ENCODE results near the gene DACH1.
"Not testable (repeated sequence)": the region's sequence is repeated elsewhere in the genome, so short reads cannot be mapped to it uniquely, and the experiment has no call there.

The DACH1 gene

GRCh38 chr13:71827241-71827640 lies 39.8 kb downstream of the DACH1 start:
- DNase-seq: no peak

- DNase-seq: no peak
Measured at GRCh38 chr13:71820699-71821098, 46.3 kb downstream of the DACH1 start.

GRCh38 chr13:71817335-71817734 lies 49.7 kb downstream of the DACH1 start:
- no peak for DNase-seq

DNA sequence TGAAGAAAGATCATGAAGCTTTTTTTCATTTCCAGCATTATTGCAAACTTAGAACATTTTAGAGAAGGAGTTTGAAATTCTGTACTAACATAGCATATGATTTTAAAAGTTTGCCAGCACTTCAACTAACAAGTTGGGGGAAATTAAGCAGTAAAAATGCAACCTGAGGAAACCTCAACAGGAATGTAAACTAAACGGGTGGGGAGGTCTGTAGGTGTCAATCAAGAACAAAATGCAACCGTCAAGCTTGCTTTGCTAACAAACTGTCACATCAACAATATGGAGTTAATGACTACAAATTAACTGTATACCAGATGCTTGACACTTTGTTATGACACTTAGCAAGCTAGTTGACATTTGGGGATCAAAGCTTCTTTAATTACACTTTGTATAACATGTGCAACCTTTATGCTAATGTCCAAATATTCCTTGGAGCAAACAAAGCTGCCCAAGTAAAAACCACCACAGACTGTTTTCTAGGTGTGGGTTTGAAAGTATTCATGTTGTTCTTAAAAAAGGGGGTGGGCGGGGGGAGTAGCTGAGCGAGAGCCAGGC lies 52.1 kb downstream of the DACH1 start:
- DNase-seq: no peak

- DNase-seq: no peak
Measured at GRCh38 chr13:71813187-71813586, 53.8 kb downstream of the DACH1 start.

DNA sequence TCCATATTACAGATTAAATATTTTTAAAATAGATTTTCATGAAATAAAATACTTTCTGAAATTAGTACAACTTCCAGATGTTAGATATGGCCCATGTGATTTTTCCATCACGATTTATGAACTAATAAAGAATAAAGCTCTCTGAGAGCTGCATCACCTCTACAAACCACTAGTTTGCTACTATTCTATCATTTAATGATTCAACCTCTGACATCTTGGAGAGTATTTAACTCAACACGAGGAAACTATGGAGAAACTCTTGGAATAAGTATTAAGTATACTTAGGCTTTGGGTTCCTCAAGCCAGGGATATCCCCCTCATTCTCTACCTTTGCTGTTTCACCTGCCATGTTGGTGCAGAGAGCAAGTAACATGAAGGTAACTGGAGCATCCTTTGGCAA lies 55.7 kb downstream of the DACH1 start:
- DNase-seq: no peak

GRCh38 chr13:71808708-71809107 lies 58.3 kb downstream of the DACH1 start:
- no peak for DNase-seq

DNA sequence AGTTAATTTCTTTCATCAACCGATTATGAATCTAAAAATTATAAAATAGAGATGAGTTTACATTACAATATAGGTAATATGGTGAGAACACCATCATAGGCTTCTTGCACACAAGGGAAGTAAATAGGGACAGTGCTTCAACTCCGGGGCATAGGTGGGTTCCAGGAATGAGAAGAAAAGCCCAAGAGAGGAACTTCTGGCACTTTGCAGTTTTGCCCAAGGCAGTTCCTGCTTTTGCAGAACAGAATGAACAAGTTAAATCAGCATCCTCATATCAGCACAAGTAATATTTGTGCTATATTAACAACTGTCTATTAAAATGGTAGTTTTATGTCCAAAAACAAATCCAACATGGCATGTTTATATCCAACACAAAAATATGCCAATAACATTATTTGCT lies 60.1 kb downstream of the DACH1 start:
- DNase-seq: no peak

- no peak for DNase-seq
Measured at GRCh38 chr13:71803066-71803465, 63.9 kb downstream of the DACH1 start.

- no peak for DNase-seq
Measured at GRCh38 chr13:71801781-71802180, 65.2 kb downstream of the DACH1 start.

DNA sequence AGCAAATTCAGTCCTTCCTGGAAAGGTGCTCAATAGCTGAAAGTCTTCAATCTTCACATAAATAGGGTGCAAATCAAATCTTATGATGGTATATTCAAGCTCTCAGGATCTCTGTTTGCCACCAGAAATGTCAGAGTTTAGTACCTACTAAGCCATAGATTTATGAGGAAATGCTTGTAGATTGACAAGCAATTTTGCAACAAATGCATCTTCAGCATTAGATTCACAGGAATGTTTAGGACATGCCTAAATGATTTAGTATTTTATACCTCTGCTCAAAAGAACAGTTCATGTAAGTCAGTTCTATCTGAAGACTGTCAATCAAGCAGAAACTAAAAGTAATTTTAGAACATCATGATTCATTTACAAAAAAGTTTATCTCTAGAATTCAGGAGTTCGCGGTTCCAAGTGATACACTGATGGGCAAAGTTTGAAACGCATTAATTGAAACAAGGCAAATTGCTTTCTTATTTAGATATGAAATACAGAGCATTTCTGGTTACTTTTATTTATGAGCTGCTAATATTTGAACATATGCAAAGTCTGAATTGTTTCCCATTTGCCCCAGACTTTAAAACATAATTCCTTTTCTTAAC lies 65.7 kb downstream of the DACH1 start:
- DNase-seq: no peak

- no peak for DNase-seq
Measured at GRCh38 chr13:71799324-71799723, 67.7 kb downstream of the DACH1 start.

DNA sequence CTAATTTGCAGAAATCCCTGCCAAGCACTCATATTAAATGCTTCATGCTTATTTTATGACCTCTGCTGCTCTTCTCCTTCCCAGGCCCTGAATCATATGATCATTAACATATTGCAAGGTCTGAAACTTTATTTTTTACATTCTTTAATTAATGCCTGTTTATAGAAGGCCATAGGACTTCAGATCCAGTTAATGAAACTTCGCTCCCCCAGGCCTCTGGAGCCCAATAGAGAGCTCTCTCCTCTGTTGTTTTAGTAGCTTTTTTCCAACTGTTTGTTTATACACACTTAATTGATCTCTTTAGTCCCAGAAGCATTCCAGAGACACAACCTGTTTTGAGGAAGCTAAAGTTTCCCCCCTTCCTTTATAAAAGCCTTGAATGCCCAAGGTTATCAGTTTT lies 68.3 kb downstream of the DACH1 start:
- no peak for DNase-seq

GRCh38 chr13:71797517-71797916 lies 69.5 kb downstream of the DACH1 start:
- DNase-seq: no peak

DNA sequence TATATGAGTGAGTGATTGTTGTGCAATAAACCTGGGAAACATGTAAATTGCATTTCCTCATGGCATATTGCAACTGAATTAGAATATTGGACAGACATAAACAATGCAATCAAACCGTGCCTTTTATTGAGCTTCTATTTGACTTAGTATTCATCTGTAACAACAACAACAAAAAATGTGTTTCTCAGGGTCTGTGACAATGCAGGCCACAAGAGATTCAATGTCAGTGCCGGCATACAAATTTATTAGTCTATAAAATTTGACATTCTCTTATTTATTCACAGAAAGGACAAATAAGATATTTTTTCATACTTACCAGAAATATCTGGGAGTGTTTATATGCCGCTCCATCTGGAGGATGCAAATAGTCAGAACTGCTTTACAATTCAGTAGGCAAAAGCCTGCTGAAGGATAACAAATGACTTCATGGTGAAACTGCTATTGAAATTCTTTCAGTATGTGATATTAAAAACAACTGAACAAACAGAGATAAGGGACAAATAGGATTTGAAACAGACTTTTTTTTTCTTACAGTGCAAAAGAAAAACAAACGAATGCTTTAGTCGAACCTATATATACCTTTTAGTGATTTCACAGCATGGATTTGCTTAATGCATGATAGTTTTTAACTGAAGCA lies 77.2 kb downstream of the DACH1 start:
- DNase-seq: no peak

DNA sequence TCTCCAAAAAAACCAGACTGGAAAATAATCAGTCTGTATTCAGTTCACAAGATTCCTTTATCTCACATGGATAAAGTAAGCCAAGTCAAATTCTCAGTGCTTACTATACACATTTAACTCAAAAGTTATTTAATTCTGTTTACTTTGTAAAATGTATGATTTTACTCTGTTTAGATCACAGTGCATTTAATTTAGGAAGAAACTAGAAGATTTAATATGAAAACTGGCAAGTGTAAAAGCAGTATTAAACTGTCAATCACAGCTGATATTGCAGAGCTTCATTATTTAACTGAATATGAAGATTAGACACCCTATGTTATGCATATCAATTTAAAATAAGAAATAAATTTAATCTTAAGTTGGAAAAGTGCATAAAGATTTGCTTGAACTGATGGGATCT lies 78.0 kb downstream of the DACH1 start:
- DNase-seq: no peak

DNA sequence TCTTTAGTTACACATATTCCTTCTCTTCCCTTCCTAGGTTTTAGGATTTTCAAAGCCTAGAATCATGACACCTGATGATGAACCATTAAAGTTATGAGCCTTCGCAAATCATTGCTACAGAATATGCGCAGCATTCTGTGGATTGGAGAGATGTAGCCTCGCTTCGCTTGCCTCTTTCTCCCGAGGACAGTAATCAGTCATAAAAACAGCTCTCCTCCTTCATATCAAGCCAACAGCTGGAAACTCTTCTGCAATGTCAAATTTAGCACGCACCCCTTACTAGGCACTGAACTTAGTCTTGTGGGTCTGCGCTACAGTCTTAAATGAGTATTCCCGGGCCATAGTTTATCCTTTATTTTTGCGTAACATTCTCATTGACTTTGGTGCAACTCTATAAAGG lies 79.6 kb downstream of the DACH1 start:
- no peak for DNase-seq

- no peak for DNase-seq
Measured at GRCh38 chr13:71786875-71787274, 80.1 kb downstream of the DACH1 start.

DNA sequence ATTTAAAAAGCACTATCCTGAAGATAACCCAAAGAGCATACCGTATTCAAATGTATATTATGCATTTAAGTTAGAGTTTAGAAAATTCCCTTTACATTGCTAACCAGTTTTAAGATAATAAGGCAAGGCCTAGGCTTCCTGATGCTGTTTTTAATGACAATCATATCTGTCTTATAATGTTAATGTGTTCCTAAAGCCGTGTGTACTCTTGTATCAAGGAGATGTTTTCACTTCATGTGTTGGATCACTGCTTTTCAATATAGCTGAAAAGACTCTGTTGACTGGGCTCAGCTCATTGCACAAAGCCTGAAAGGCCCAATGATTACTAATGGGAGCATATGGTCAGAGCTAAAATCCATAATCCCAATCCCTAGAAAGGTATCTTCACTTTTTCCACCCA lies 81.6 kb downstream of the DACH1 start:
- DNase-seq: no peak

GRCh38 chr13:71780546-71780945 lies 86.5 kb downstream of the DACH1 start:
- DNase-seq: no peak

DNA sequence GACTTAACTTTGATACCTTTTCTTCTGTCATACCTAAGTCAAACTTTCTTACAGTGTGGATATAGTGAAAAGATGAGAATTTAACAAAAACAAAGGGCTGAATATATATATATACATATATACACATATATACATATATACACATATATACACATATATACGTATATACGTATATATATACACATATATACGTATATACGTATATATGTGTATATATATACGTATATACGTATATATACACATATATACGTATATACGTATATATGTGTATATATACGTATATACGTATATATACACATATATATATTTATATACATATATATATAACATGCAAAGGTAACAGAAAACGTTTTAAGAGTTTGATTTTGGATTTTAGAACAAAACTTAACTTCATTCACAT lies 88.0 kb downstream of the DACH1 start:
- DNase-seq: not testable (repeated sequence)

DNA sequence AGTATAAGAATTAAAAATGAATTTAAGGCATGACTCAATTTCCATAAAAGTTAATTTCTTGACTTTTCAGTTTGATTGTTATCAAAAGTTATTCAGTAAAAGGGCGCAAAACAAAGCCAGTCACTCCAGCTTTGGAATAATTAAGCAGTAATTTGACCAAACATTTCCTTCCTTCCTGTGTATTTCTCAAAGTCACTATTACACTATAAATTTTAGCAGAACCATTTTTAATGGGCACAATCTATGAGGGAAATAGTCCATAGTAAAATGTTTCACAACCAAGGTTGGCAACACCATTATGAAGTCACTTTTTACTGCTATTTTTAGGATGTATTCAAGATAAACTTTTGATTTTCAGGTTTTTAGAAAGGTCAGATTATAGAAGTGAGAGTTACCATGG lies 91.0 kb downstream of the DACH1 start:
- DNase-seq: no peak

DNA sequence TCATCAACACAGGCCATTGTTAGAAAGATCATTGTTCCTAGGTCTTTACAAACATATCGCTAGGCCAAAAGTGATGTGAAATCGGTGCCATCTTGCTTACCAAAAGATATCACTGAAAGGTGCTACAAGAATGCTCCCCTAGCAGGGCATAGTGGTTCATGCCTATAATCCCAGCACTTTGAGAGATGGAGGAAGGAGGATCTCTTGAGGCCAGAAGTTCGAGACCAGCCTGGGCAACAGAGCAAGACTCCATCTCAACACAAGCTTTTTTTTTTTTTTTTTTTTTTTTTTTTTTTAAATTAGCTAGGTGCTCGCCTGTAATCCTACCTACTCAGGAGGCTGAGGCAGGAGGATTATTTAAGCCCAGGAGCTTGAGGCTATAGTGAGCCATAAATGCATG lies 92.1 kb downstream of the DACH1 start:
- no peak for DNase-seq

DNA sequence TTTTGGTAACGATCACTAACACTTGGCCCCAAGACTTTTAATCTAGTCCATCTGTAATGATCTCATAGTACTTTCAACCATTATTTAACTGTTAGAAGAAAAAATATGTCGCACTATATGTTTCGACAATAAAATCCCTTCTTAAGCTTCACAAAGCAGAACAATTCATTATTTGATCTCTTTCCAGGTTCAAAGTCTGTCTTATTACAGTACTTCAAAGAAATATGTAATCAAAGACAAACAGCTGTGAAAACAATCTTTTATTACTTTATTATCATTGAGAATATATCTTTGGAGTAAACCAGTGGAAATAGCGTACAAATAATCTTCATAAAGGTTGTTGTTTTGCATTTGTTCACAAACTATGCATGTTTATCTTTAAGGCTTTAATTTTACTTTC lies 93.5 kb downstream of the DACH1 start:
- DNase-seq: no peak

GRCh38 chr13:71772361-71772760 lies 94.6 kb downstream of the DACH1 start:
- no peak for DNase-seq
